HepG2 (cell line): Measurements from ENCODE around the gene RCOR1. TPM values are rescaled to one million over a fixed set of nuclear protein-coding genes. Genes with fewer than 3 reads are reported as not detected.

Source experiments
- ATF7 ChIP-seq, 2 experiments: fragments of 450-650 bp in 1 of 2; sonication (generic) in 1 of 2; formaldehyde crosslinking in 1 of 2; IDR thresholded peaks; 2 replicates each; pipeline versions ENCODE4 v1.4.0 to v1.6.1; 2016 to 2020; ENCODE audit warnings: antibody characterized with exemption in 1 of 2, mild to moderate bottlenecking in 1 of 2, missing genetic modification reagents in 1 of 2
- BRD4 ChIP-seq: sonication (generic); formaldehyde crosslinking; IDR thresholded peaks from 2 replicates; pipeline ENCODE4 v1.4.0; 2020; ENCODE audit warnings: missing genetic modification reagents
- FOXA3 ChIP-seq: IDR thresholded peaks from 2 replicates; pipeline ENCODE4 v1.6.1; 2016; ENCODE audit warnings: missing genetic modification reagents, missing compliant biosample characterization
- MBD4 ChIP-seq: IDR thresholded peaks from 2 replicates; pipeline ENCODE4 v1.6.1; 2012; ENCODE audit warnings: low read length, inconsistent platforms, borderline replicate concordance
- MED13 ChIP-seq: sonication (generic); formaldehyde crosslinking; IDR thresholded peaks from 2 replicates; pipeline ENCODE4 v1.5.0; 2020; ENCODE audit warnings: missing genetic modification reagents
- PHF21A ChIP-seq: sonication (generic); formaldehyde crosslinking; IDR thresholded peaks from 2 replicates; pipeline ENCODE4 v1.5.0; 2020; ENCODE audit warnings: mild to moderate bottlenecking, missing genetic modification reagents
- SALL1 ChIP-seq: sonication (generic); formaldehyde crosslinking; IDR thresholded peaks from 2 replicates; pipeline ENCODE4 v1.8.0; 2022; ENCODE audit warnings: mild to moderate bottlenecking, missing genetic modification reagents
- ZNF124 ChIP-seq: sonication (generic); formaldehyde crosslinking; IDR thresholded peaks from 2 replicates; pipeline ENCODE4 v1.4.0; 2020; ENCODE audit warnings: missing genetic modification reagents
- ZNF382 ChIP-seq: sonication (generic); formaldehyde crosslinking; IDR thresholded peaks from 2 replicates; pipeline ENCODE4 v1.5.0; 2020; ENCODE audit warnings: missing genetic modification reagents, mild to moderate bottlenecking, borderline replicate concordance
- ZNF615 ChIP-seq: sonication (generic); formaldehyde crosslinking; IDR thresholded peaks from 2 replicates; pipeline ENCODE4 v1.5.0; 2020; ENCODE audit warnings: mild to moderate bottlenecking, missing genetic modification reagents, borderline replicate concordance
- ZNF703 ChIP-seq: sonication (generic); formaldehyde crosslinking; IDR thresholded peaks from 2 replicates; pipeline ENCODE4 v1.5.1; 2020; ENCODE audit warnings: missing genetic modification reagents, mild to moderate bottlenecking, moderate library complexity, borderline replicate concordance
- polyA plus RNA-seq, 8 experiments: library from polyadenylated mRNA; depleted of rRNA in 3 of 8; stranded (reverse) in 7 of 8; unstranded in 1 of 8; fragments of >200 nt; fragmentation: Illumina TruSeq in 4 of 8; extraction: Trizol in 4 of 8; gene quantifications; 2 replicates each; pipeline versions ENCODE4 v1.2.1 to v1.2.3, GENCODE V29; 2011 to 2016; ENCODE audit warnings: low read depth in 4 of 8, missing spikeins in 1 of 8, mixed read lengths in 1 of 8; ENCODE audit not compliant: insufficient read depth in 1 of 8
- total RNA-seq, 5 experiments: library from RNA; depleted of rRNA; stranded (reverse); fragments of >200 nt; fragmentation: Illumina TruSeq; extraction: Trizol; gene quantifications; 2 replicates each; pipeline ENCODE4 v1.2.3, GENCODE V29; 2016; ENCODE audit warnings: low read depth in 1 of 5
- TF ChIP-seq, protein P1 (sequence below): sonication (generic); formaldehyde crosslinking; IDR thresholded peaks from 2 replicates; pipeline ENCODE4 v1.4.0; 2020; ENCODE audit warnings: mild to moderate bottlenecking, missing genetic modification reagents
- TF ChIP-seq, protein P2 (sequence below): sonication (generic); formaldehyde crosslinking; IDR thresholded peaks from 2 replicates; pipeline ENCODE4 v1.4.0; 2020; ENCODE audit warnings: missing genetic modification reagents
- TF ChIP-seq, protein P3 (sequence below): sonication (generic); formaldehyde crosslinking; IDR thresholded peaks from 2 replicates; pipeline ENCODE4 v1.4.0; 2020; ENCODE audit warnings: missing genetic modification reagents
- TF ChIP-seq, protein P4 (sequence below): sonication (generic); formaldehyde crosslinking; IDR thresholded peaks from 2 replicates; pipeline ENCODE4 v1.4.0; 2020; ENCODE audit warnings: mild to moderate bottlenecking, missing genetic modification reagents
- TF ChIP-seq, protein P5 (sequence below): sonication (generic); formaldehyde crosslinking; IDR thresholded peaks from 2 replicates; pipeline ENCODE4 v1.5.1; 2020; ENCODE audit warnings: mild to moderate bottlenecking, moderate library complexity, missing genetic modification reagents

The RCOR1 gene
- total and polyA plus RNA-seq, 2 of the 13 experiments (the other 11 are each of a cell fraction or from before 2014, with no cell fraction given): 10.2 to 11.1 TPM

DNA sequence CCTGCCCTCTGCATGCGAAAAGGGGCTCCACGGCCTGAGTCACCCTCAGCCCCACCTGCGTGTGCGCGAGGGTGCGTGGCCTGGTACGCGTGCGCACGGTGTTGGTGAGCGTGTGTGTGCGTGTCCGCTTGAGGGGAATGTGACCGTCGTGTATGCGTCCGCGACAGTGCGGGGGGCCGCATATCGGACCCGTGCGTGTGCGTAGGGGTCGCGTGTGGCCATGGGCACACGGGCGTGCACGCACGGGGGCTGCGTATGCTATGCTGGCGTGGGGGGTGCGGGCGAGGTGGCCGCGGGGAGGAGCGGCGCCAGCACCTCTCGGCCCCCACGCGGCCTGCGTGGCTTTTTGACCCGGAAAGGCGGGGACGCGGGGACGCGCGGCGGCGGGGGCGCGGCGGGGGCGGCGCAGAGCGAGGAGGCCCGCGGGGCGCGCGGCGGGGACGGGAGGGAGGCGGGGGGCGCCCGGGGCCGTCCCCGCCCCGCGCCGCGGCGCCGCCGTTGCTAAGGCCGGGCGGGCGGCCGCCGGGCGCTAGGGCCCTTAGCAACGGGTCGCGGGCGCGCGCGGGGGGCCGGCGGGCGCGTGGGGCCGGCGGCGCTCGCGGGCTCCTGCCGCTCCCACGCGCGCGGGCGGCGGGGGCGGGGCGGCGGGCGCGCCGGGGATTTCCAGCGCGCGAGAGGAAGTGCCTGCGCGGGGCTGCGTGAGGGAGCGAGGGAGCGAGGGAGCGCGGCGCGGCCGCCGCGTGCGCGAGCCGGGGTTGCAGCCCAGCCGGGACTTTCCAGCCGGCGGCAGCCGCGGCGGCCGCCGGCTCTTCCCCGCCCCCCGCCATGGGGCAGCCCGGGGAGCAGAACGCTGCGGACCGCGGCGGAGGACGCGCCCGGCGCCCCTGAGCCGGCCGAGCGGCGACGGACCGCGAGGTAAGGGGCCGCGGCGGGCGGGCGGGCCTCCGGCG lies 184.6 kb downstream of the RCOR1 start, which contains the start of gene TRAF3 (continued):
- TF ChIP-seq, protein P1, sequence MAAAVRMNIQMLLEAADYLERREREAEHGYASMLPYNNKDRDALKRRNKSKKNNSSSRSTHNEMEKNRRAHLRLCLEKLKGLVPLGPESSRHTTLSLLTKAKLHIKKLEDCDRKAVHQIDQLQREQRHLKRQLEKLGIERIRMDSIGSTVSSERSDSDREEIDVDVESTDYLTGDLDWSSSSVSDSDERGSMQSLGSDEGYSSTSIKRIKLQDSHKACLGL (CRISPR knock-in tag): peak; percentile 61; the same call in 1 of the 2 replicates
- TF ChIP-seq ATF7 (IDR thresholded peaks at IDR 0.05) (no peak), ATF7 (CRISPR knock-in tag; IDR thresholded peaks at IDR 0.05) (no peak), ZNF382 (no peak), ZNF703 (no peak), SALL1 (CRISPR knock-in tag) (no peak), MBD4 (no peak), PHF21A (CRISPR knock-in tag) (no peak), BRD4 (CRISPR knock-in tag) (no peak), FOXA3 (CRISPR knock-in tag) (no peak), ZNF615 (CRISPR knock-in tag) (no peak), MED13 (CRISPR knock-in tag) (no peak), ZNF124 (CRISPR knock-in tag) (no peak)
- TF ChIP-seq, protein P2, sequence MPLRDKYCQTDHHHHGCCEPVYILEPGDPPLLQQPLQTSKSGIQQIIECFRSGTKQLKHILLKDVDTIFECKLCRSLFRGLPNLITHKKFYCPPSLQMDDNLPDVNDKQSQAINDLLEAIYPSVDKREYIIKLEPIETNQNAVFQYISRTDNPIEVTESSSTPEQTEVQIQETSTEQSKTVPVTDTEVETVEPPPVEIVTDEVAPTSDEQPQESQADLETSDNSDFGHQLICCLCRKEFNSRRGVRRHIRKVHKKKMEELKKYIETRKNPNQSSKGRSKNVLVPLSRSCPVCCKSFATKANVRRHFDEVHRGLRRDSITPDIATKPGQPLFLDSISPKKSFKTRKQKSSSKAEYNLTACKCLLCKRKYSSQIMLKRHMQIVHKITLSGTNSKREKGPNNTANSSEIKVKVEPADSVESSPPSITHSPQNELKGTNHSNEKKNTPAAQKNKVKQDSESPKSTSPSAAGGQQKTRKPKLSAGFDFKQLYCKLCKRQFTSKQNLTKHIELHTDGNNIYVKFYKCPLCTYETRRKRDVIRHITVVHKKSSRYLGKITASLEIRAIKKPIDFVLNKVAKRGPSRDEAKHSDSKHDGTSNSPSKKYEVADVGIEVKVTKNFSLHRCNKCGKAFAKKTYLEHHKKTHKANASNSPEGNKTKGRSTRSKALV (CRISPR knock-in tag): no peak
- TF ChIP-seq, protein P3, sequence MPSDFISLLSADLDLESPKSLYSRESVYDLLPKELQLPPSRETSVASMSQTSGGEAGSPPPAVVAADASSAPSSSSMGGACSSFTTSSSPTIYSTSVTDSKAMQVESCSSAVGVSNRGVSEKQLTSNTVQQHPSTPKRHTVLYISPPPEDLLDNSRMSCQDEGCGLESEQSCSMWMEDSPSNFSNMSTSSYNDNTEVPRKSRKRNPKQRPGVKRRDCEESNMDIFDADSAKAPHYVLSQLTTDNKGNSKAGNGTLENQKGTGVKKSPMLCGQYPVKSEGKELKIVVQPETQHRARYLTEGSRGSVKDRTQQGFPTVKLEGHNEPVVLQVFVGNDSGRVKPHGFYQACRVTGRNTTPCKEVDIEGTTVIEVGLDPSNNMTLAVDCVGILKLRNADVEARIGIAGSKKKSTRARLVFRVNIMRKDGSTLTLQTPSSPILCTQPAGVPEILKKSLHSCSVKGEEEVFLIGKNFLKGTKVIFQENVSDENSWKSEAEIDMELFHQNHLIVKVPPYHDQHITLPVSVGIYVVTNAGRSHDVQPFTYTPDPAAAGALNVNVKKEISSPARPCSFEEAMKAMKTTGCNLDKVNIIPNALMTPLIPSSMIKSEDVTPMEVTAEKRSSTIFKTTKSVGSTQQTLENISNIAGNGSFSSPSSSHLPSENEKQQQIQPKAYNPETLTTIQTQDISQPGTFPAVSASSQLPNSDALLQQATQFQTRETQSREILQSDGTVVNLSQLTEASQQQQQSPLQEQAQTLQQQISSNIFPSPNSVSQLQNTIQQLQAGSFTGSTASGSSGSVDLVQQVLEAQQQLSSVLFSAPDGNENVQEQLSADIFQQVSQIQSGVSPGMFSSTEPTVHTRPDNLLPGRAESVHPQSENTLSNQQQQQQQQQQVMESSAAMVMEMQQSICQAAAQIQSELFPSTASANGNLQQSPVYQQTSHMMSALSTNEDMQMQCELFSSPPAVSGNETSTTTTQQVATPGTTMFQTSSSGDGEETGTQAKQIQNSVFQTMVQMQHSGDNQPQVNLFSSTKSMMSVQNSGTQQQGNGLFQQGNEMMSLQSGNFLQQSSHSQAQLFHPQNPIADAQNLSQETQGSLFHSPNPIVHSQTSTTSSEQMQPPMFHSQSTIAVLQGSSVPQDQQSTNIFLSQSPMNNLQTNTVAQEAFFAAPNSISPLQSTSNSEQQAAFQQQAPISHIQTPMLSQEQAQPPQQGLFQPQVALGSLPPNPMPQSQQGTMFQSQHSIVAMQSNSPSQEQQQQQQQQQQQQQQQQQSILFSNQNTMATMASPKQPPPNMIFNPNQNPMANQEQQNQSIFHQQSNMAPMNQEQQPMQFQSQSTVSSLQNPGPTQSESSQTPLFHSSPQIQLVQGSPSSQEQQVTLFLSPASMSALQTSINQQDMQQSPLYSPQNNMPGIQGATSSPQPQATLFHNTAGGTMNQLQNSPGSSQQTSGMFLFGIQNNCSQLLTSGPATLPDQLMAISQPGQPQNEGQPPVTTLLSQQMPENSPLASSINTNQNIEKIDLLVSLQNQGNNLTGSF: no peak
- TF ChIP-seq, protein P4, sequence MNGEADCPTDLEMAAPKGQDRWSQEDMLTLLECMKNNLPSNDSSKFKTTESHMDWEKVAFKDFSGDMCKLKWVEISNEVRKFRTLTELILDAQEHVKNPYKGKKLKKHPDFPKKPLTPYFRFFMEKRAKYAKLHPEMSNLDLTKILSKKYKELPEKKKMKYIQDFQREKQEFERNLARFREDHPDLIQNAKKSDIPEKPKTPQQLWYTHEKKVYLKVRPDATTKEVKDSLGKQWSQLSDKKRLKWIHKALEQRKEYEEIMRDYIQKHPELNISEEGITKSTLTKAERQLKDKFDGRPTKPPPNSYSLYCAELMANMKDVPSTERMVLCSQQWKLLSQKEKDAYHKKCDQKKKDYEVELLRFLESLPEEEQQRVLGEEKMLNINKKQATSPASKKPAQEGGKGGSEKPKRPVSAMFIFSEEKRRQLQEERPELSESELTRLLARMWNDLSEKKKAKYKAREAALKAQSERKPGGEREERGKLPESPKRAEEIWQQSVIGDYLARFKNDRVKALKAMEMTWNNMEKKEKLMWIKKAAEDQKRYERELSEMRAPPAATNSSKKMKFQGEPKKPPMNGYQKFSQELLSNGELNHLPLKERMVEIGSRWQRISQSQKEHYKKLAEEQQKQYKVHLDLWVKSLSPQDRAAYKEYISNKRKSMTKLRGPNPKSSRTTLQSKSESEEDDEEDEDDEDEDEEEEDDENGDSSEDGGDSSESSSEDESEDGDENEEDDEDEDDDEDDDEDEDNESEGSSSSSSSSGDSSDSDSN: peak; percentile 21; the same call in 1 of the 2 replicates
- TF ChIP-seq, protein P5, sequence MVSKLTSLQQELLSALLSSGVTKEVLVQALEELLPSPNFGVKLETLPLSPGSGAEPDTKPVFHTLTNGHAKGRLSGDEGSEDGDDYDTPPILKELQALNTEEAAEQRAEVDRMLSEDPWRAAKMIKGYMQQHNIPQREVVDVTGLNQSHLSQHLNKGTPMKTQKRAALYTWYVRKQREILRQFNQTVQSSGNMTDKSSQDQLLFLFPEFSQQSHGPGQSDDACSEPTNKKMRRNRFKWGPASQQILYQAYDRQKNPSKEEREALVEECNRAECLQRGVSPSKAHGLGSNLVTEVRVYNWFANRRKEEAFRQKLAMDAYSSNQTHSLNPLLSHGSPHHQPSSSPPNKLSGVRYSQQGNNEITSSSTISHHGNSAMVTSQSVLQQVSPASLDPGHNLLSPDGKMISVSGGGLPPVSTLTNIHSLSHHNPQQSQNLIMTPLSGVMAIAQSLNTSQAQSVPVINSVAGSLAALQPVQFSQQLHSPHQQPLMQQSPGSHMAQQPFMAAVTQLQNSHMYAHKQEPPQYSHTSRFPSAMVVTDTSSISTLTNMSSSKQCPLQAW (CRISPR knock-in tag): no peak
